Spleen (tissue), 11 donors: Measurements from ENCODE around the gene KCNJ6. TPM values are rescaled to one million over a fixed set of nuclear protein-coding genes. Genes with fewer than 3 reads are reported as not detected.

Experiments used
- DNase-seq: peaks from one replicate; pipeline ENCODE4 v3.0.0-alpha.2; 2020
- H3K27ac ChIP-seq, 8 donors: fragments of 200-600 bp; sonication (generic) in 7 of 8; 1 replicate in 4 of 8; 2 replicates in 4 of 8; pipeline versions ENCODE4 v1.5.0 to v1.8.0; 2016 to 2021; ENCODE audit warnings: inconsistent platforms in 4 of 8, mild to moderate bottlenecking in 4 of 8, moderate library complexity in 1 of 8
- H3K27me3 ChIP-seq, 7 donors: fragments of 200-600 bp; sonication (generic) in 6 of 7; replicated peaks in 1 of 7; 1 replicate in 4 of 7; 2 replicates in 3 of 7; pipeline versions ENCODE4 v1.5.0 to v1.8.0; 2016 to 2021; ENCODE audit warnings: inconsistent platforms in 3 of 7, mild to moderate bottlenecking in 1 of 7
- H3K36me3 ChIP-seq, 6 donors: fragments of 200-600 bp; sonication (generic) in 5 of 6; 1 replicate in 4 of 6; 2 replicates in 2 of 6; pipeline versions ENCODE4 v1.5.0 to v1.8.0; 2016 to 2021; ENCODE audit warnings: inconsistent platforms in 2 of 6
- H3K4me1 ChIP-seq, 6 donors: fragments of 200-600 bp; sonication (generic) in 5 of 6; 1 replicate in 3 of 6; 2 replicates in 3 of 6; pipeline versions ENCODE4 v1.5.0 to v1.8.0; 2016 to 2021; ENCODE audit warnings: inconsistent platforms in 3 of 6
- H3K4me3 ChIP-seq, 8 donors: fragments of 200-600 bp; sonication (generic) in 7 of 8; 1 replicate in 4 of 8; 2 replicates in 4 of 8; pipeline versions ENCODE4 v1.5.0 to v1.8.0; 2016 to 2021; ENCODE audit warnings: inconsistent platforms in 4 of 8, mild to moderate bottlenecking in 4 of 8, moderate library complexity in 2 of 8
- H3K9me3 ChIP-seq, 8 donors: fragments of 200-600 bp; sonication (generic) in 7 of 8; 1 replicate in 4 of 8; 2 replicates in 4 of 8; pipeline versions ENCODE4 v1.5.0 to v1.8.0; 2016 to 2021; ENCODE audit warnings: inconsistent platforms in 4 of 8
- POLR2A ChIP-seq, 3 donors: fragments of 450-650 bp; IDR thresholded peaks; one replicate each; pipeline ENCODE4 v1.5.1; 2017; ENCODE audit warnings: antibody characterized with exemption in 3 of 3, mild to moderate bottlenecking in 1 of 3
- POLR2AphosphoS5 ChIP-seq, 3 donors: sonication (generic); formaldehyde crosslinking; IDR thresholded peaks; one replicate each; pipeline ENCODE4 v1.5.1; 2017; ENCODE audit warnings: antibody characterized with exemption in 3 of 3
- WGBS, 5 donors: extraction: QIAGEN DNeasy Blood & Tissue Kit in 3 of 5; methylation state at CpG; one replicate each; pipeline versions ENCODE4 v1.1.5 to v1.1.7; 2013 to 2018; 5-methylcytosine and 5-hydroxymethylcytosine counted together
- intact Hi-C: fragments of 100-400 bp; cut with DNase I; formaldehyde crosslinking; loops from one replicate; pipeline ENCODE4 v1.15.0; 2023; ENCODE audit warnings: low total_unique reads
- polyA plus RNA-seq, 3 donors: library from polyadenylated mRNA; stranded (reverse); fragments of 200-250 nt; gene quantifications; one replicate each; pipeline ENCODE4 v1.2.1, GENCODE V29; 2013
- total RNA-seq, 7 donors: library from RNA; depleted of rRNA in 3 of 7; stranded (reverse); fragments of >200 nt in 3 of 7; fragmentation: NEBNext Ultra II Directional in 4 of 7; extraction: Animal tissue kit (Norgen Biotek cat#: 25700) in 4 of 7; gene quantifications; one replicate each; pipeline versions ENCODE4 v1.1.0 to v1.2.1, GENCODE V29; 2016 to 2021
- TF ChIP-seq, protein P1 (sequence below), 11 experiments: fragments of 200-600 bp in 7 of 11; fragments of 450-650 bp in 4 of 11; sonication (generic) in 4 of 11; IDR thresholded peaks in 8 of 11; conservative IDR thresholded peaks in 3 of 11; 1 replicate in 7 of 11; 2 replicates in 4 of 11; pipeline versions ENCODE4 v1.4.0 to v1.8.0; 2016 to 2021; ENCODE audit warnings: antibody characterized with exemption in 11 of 11, inconsistent platforms in 4 of 11, mild to moderate bottlenecking in 1 of 11
- donor health status: healthy with polysubstance abuse.
- donor health status: DM: no; HTN: no; CAD: no; lungs with moderate emphysema.
- donor health status: DM: no; HTN: no; CAD: no.
- donor health status: Bipolar disorder and iron deficiency.
- donor health status: healthy.
- donor health status: DM: no; HTN: no; CAD: no.
- donor health status: DM: yes; HTN: yes; CAD: no.

KCNJ6 gene
- total and polyA plus RNA-seq, 10 donors: under 0.01 to 0.36 (median 0.10) TPM; not detected in 6

DNA sequence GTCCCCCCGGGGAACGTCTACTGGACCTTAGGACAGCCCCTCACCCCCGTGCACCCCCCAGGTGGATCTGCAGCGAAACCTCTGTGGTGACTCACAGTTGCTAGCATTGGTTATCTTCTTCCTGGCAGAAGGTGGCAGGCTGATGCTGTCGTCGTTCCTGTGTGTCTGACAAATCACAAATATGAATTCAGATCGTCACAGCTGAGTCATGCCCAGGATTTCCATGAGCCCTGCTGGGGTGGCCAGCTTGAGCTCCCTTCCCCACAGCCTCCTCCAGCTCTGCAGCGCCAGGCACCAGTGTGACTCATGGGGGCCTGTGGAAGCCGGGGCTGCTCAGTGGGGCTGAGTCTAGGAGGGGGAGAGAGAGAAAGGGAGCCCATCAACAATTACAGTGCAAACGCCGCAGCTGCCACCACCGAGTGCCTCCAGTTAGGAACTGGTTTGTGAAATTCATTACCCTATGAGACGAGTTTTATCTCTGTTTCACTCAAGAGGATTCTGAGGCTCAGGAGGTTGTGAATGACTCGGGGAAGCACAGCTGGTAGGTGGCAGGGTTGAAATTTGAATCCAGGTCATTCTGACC is 351.8 kb downstream of the KCNJ6 start:
- Histone ChIP-seq H3K4me1 (peaks cover 6 to 31% (median 18%) of the 10 kb centered on the region in 6 donors), H3K27me3 (no peaks in the 10 kb centered on the region), H3K4me3 (peak overlapping the region; percentile 56 to 86 (median 82)), H3K36me3 (no peaks in the 10 kb centered on the region), H3K9me3 (no peaks in the 10 kb centered on the region), H3K27ac (peak overlapping the region; percentile 78 to 95 (median 94))
- peak; percentile 89 for DNase-seq
- WGBS, 5 donors: 11 to 27% (median 19%) methylated on average over 13 to 14 of the region's 14 CpGs
- intact Hi-C loops: loop anchor here (10.0 kb wide), 1 partner anchor 300 kb away; the partner anchor contains the start of gene VPS26C
- TF ChIP-seq, protein P1, sequence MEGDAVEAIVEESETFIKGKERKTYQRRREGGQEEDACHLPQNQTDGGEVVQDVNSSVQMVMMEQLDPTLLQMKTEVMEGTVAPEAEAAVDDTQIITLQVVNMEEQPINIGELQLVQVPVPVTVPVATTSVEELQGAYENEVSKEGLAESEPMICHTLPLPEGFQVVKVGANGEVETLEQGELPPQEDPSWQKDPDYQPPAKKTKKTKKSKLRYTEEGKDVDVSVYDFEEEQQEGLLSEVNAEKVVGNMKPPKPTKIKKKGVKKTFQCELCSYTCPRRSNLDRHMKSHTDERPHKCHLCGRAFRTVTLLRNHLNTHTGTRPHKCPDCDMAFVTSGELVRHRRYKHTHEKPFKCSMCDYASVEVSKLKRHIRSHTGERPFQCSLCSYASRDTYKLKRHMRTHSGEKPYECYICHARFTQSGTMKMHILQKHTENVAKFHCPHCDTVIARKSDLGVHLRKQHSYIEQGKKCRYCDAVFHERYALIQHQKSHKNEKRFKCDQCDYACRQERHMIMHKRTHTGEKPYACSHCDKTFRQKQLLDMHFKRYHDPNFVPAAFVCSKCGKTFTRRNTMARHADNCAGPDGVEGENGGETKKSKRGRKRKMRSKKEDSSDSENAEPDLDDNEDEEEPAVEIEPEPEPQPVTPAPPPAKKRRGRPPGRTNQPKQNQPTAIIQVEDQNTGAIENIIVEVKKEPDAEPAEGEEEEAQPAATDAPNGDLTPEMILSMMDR (IDR thresholded peaks at IDR 0.05 in 8 of 11, conservative IDR thresholded peaks at IDR 0.05 in 3 of 11): no peak
- no peak for TF ChIP-seq POLR2AphosphoS5 (IDR thresholded peaks at IDR 0.05)
- no peak for TF ChIP-seq POLR2A (IDR thresholded peaks at IDR 0.05)

DNA sequence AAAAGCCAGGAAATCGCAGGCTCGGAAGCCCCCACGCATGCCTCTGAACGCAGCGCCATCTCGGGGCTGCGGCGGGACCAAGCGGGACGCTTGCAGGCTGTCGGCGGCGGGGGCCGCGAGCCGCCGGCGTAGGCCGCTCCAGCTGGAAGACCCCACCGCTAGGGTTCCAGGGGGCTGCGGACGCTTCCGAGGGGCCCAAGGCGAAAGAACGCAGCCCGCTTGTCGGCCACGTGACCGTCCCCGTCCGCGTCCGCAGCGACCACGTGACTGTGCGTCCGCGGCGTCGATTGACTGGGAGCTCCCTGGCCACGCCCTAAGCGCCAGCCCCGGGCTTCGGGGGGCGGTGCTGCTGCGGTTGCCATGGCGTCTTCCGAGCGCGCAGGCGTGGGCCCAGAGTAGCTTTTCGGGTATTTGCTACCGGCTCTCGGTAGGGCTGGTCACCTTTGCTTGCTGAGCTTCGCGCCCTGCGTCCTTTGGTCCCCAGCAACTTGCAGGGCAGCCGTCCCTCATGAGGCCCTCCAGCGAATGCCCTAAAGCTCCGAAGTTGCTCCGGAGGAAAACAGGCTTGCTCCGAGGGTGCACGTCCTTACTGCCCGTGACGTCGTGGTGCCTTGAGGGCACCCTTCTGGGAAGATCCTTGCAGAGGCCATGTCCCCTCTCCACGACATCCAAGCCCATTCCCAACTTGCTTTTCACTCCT is 352.5 kb downstream of the KCNJ6 start:
- peaks cover 6 to 31% (median 18%) of the 10 kb centered on the region in 6 donors for H3K4me1 ChIP-seq
- H3K36me3 ChIP-seq: no peaks in the 10 kb centered on the region
- H3K27ac ChIP-seq: peak overlapping the region; percentile 78 to 95 (median 94)
- intact Hi-C loops: loop anchor here (10.0 kb wide), 1 partner anchor 299 kb away; the partner anchor contains the start of gene VPS26C
- TF ChIP-seq POLR2AphosphoS5 (IDR thresholded peaks at IDR 0.05) (peak; percentile 92 to 94 (median 93)), POLR2A (IDR thresholded peaks at IDR 0.05) (peak in 1 of 3 donors; percentile 5)
- TF ChIP-seq, protein P1 (IDR thresholded peaks at IDR 0.05 in 8 of 11, conservative IDR thresholded peaks at IDR 0.05 in 3 of 11): peak in 10 of 11 experiments; percentile 39 to 69 (median 47)
- no peaks in the 10 kb centered on the region for H3K9me3 ChIP-seq
- WGBS, 5 donors: 0 to 3% (median 0%) methylated on average over 23 to 67 of the region's 67 CpGs
- DNase-seq: peak; percentile 99
- no peaks in the 10 kb centered on the region for H3K27me3 ChIP-seq
- peak overlapping the region; percentile 56 to 86 (median 82) for H3K4me3 ChIP-seq

DNA sequence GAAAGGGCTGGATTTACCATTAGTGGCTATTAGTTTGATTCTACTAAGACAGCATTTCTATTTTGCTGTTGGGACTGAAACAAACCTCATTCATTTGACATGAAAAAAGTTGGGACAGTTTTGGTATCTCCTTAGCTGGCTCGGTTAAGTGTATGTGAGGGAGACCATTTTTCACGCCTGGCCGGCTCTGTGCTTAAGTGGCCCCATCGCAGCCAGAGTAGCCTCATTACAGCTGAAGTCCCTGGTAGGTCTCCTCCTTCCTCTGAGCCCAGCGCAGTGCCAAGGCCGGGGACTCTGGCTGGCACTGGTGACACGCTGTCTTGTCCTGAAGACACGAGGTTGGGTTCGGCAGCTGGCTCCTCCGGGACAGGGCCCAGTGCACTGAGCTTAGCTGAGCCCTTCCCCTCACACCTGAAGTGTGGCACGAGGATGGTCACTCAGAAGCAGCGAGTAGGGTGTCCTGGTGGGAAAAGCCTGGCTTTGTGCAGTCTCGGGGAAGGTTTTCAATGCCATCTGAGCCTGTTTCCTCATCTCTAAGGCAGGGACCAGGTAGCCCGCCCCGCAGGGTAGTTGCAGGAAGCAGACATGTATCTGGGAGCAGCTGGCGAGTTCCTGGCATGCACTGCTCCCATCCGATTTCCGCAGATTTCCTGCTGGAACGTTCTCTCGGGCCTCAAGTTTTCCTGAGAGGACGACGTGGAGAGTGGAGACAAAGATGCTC is 353.2 kb downstream of the KCNJ6 start:
- TF ChIP-seq POLR2A (IDR thresholded peaks at IDR 0.05) (no peak), POLR2AphosphoS5 (IDR thresholded peaks at IDR 0.05) (no peak)
- TF ChIP-seq, protein P1 (IDR thresholded peaks at IDR 0.05 in 8 of 11, conservative IDR thresholded peaks at IDR 0.05 in 3 of 11): no peak
- peaks cover 6 to 31% (median 18%) of the 10 kb centered on the region in 6 donors for H3K4me1 ChIP-seq
- intact Hi-C loops: loop anchor here (10.0 kb wide), 1 partner anchor 298 kb away; the partner anchor contains the start of gene VPS26C
- H3K4me3 ChIP-seq: peak overlapping the region; percentile 56 to 86 (median 82)
- H3K27ac ChIP-seq: peak overlapping the region; percentile 78 to 95 (median 94)
- 48 to 55% (median 53%) methylated on average over 22 of the region's 22 CpGs for WGBS, 5 donors
- H3K36me3 ChIP-seq: no peaks in the 10 kb centered on the region
- peak; percentile 85 for DNase-seq
- no peaks in the 10 kb centered on the region for H3K9me3 ChIP-seq
- H3K27me3 ChIP-seq: no peaks in the 10 kb centered on the region
